LNCaP clone FGC (cell line): ENCODE data around the gene NSUN5.
A peak's percentile ranks its signal among the peaks of the same experiment; 100 is the strongest.
"Not testable (repeated sequence)": the region's sequence is repeated elsewhere in the genome, so short reads cannot be mapped to it uniquely, and the experiment has no call there.

Experiments
- DNase-seq: peaks from one replicate; pipeline ENCODE4 v3.0.0-alpha.2; 2011; ENCODE audit warnings: low read depth
- H3K4me3 ChIP-seq: 2 replicates; pipeline ENCODE4 v1.5.1; 2011; ENCODE audit warnings: mild to moderate bottlenecking, low read depth, low read length, control low read depth
- TF ChIP-seq, protein P1 (sequence below): IDR thresholded peaks from 2 replicates; pipeline ENCODE4 v1.5.1; 2012; ENCODE audit warnings: mild to moderate bottlenecking; ENCODE audit not compliant: control insufficient read depth, insufficient read depth; ENCODE audit errors: extremely low read depth

NSUN5 gene

DNA sequence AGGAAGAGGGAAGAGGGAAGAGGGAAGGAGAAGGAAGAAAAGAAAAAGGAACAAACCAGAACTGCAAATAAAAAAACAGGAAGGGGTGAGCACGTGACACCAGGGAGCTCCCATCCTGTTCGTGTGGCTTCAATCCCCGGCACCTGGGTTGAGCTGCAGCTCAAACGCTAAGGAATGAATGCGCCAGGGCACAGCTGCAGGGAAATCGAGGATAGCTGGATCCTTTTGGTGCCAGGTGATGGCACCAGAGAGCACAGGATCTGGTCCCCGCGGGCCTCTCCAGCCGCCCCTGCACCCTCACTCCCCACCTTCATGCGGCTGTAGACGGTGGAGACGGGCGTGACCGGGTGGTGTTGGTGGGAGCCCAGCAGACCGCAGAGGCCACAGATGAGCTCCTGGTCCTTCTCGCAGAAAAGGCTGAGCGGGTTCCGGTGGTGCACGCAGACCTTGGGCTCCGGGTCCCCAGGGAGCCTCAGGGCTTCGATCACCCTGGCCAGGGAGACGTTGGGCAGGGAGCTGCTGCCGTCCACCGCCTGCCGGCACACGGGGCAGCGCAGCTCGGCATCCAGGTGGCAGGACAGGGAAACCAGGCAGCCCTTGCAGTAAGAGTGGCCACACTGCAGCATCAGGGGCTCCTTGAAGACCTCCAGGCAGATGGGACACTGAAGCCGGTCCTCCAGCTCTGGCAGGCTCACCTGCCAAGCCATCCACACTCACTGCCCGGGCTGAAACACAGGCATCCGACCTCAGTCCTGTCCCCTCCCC is 15.6 kb upstream of the NSUN5 start:
- H3K4me3 ChIP-seq, DNase-seq: not testable (repeated sequence)
- TF ChIP-seq, protein P1, sequence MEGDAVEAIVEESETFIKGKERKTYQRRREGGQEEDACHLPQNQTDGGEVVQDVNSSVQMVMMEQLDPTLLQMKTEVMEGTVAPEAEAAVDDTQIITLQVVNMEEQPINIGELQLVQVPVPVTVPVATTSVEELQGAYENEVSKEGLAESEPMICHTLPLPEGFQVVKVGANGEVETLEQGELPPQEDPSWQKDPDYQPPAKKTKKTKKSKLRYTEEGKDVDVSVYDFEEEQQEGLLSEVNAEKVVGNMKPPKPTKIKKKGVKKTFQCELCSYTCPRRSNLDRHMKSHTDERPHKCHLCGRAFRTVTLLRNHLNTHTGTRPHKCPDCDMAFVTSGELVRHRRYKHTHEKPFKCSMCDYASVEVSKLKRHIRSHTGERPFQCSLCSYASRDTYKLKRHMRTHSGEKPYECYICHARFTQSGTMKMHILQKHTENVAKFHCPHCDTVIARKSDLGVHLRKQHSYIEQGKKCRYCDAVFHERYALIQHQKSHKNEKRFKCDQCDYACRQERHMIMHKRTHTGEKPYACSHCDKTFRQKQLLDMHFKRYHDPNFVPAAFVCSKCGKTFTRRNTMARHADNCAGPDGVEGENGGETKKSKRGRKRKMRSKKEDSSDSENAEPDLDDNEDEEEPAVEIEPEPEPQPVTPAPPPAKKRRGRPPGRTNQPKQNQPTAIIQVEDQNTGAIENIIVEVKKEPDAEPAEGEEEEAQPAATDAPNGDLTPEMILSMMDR: peak; percentile 31

DNA sequence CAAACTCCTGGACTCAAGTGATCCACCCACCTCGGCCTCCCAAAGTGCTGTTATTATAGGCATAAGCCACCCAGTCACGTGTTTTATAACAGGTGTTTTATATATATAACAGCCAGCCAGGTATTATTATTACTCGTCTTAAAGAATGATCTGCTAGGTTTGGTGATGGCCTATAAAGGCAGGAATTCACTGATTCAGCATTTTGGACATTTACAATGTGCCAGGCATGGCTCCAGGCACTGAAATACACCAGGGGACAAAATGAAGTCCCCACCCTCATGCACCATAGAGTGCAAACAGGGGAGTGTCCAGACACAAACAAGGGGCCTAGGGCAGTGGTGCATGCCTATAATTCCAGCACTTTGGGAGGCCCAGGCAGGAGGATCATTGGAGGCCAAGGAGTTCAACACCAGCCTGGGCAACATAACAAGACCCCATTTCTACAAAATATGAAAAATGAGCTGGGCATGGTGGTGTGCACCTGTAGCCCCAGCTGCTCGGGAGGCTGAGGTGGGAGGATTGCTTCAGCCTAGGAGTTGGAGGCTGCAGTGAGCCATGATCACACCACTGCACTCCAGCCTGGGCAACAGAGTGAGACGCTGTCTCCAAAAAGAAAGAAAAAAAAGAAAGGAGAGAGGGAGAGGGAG is 14.9 kb upstream of the NSUN5 start:
- DNase-seq, H3K4me3 ChIP-seq: not testable (repeated sequence)

DNA sequence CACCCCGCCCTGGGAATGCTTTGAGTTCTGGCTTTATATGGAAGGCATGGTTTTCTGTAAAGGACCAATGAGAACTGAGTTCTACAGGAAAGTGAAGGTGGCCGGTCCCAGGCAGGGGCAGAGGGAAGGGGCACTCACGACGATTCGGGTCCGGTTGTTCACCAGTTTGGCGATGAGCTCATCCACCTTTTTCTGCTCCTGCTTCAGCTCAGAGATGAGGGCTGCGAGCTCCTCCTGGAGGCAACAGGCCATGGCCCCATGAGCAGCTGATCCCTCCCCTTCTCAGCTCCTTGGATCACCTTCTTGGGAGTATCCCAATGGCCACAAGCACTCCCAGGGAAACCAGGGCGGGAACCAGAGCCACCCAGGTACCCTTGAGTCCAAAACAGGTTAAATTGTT is 11.4 kb upstream of the NSUN5 start:
- H3K4me3 ChIP-seq, DNase-seq: not testable (repeated sequence)

DNA sequence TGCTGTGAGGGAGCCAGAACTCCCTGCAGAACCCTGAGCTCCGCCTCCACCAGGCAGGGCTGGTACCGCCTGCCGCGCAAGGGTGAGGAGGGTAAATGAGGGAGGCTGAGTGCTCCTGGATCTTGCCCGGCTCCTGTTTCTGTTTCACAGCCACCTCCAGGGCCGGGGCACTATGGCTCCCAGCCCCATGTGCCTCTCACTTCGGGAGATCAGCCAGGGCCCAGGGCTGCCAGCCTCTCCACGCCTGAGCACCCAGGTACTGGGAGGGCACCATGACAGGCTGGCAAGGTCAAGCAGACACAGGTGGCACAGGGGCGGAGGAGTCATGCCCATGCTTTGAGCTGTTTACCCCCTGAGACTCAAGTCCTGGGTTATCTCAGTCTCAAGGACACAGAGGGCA is 10.9 kb upstream of the NSUN5 start:
- not testable (repeated sequence) for DNase-seq, H3K4me3 ChIP-seq

DNA sequence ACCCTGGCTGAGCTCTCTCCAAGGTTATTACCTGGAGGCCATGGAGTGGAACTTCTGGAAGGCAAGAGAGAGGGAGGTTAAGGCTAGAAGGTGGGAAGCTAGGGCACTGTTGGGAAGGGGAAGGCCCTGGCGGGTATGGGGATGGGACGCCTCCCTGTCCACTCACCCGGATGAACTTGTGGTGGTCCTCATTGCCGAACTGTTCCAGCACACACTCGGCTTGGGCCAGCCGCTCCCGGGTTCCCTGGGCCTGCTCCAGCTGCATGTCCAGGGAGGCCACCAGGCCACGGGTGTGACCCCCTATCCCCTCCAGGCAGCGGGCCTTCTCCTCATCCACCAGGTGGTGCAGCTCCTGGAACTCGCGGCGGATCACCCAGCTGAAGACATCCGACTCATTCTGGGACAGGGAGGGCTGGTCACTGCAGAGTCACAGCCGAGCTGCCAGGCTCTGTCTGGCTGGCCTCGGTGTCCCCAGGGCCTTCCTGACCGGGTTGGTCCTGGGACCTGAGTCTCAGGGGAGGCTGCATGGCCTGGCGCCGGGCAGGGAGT is 10.1 kb upstream of the NSUN5 start:
- DNase-seq, H3K4me3 ChIP-seq: not testable (repeated sequence)

DNA sequence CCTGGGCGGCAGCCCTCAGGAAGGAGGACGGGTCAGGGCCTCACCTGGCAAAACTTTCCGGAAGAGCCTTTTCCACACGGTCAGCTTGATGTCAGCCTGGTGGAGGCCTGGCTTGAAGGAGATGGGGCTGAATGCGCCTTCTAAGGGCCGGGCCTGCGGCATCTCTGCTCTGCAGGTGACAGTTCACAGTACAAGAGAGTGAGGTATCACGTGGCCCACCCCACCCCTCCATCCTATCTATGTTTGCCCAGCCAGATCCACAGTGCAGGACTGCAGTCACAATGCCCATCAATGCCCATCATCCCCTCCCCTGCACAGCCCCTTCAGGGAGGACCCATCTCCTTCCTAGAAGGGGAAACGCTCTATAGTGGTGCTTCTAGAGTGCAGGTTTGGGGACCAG is 7.9 kb upstream of the NSUN5 start:
- no peak for DNase-seq
- TF ChIP-seq, protein P1: no peak

DNA sequence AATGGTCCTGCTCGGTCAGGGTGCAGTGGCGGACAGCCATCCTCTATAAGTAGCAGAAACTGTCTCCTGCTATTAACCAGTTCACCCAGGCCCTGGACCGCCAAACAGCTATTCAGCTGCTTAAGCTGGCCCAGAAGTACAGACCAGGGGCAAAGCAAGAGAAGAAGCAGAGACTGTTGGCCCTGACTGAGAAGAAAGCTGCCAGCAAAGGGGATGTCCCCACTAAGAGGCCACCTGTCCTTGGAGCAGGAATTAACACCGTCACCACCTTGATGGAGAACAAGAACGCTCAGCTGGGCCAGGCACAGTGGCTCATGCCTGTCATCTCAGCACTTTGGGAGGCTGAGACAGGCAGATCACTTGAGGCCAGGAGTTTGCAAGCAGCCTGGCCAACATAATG is 5.6 kb upstream of the NSUN5 start:
- no peak overlapping the region for H3K4me3 ChIP-seq
- TF ChIP-seq, protein P1: no peak
- DNase-seq: no peak

More for the DNA sequence above, 7.9 kb upstream of the NSUN5 start:
- H3K4me3 ChIP-seq: no peak overlapping the region

DNA sequence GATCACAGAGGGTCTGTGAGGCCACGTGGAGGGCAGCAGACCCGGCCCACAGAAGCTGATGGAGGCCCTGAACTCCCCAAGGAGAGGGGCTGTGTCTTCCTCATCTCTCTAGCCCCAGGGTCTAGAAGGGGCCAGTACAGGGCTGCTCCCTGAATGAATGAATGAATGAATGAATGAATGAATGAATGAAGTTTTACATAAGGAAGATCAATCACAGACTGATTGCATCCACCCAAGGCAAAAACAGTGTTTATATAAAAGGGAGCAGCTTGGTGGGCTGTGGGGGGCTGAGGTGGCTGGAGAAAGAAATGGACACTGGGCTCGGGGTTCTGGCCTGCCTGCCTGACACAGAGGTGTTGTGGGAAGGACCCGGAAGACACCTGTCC is 4.9 kb upstream of the NSUN5 start:
- no peak for DNase-seq
- TF ChIP-seq, protein P1: no peak
- H3K4me3 ChIP-seq: no peak overlapping the region

DNA sequence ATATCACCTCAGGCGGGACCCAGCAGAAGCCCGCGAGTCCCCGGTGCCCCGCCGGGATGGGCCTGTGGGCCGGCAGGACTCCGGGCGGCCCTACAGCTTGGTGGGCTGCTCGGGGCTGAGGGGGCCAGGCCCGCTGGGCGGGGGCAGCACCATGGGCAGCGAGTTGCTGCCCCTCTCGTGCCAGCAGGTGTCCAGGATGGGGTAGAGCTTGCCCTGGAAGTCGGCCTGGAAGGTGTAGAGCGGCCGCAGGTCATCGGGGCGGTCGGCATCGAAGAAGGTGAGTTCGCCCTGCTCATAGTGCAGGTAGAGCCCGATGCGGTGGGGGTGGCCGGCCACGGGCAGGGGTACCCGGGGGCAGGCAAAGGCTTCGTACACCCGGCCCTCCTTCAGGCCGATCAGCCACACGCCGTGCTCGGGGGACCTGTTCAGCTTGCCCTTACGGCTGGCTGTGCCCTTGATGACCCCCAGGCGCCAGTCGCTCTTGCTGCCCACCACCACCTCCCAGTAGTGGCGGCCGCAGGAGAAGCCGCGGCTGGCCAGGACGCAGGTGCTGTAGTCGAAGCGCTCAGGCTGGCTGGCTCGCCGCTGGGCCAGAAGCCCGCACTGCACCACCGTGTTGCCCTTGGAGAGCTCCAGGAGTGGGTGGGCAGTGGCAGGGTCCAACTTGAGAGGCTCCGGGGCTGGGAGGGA is 4.3 kb upstream of the NSUN5 start:
- TF ChIP-seq, protein P1: no peak
- H3K4me3 ChIP-seq: no peak overlapping the region
- no peak for DNase-seq

DNA sequence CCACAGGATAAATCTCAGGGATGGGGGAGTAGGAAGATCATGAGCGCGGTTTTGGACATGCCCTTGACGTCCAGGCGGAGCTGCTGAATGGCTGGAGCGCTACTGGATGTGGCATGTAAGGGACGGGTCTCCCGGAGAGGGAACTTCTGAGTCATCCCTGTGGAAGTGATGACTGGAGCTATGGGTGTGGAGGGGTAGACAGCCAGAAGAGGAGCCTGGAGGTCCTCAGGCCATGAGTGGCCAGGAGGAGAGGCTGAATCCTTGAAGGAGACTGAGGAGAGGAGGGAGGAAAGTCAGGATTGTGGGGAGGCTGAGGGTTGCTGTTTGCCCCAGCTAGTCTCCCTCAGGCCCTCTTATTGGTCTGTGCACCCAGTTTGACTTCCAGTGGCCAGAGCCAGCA is 2.8 kb upstream of the NSUN5 start:
- not testable (repeated sequence) for H3K4me3 ChIP-seq, DNase-seq
